HG02763 (cell line): ENCODE measurements around the gene ID1.
A peak's percentile ranks its signal among the peaks of the same experiment; 100 is the strongest.
"Not testable (repeated sequence)": the region's sequence is repeated elsewhere in the genome, so short reads cannot be mapped to it uniquely, and the experiment has no call there.

Experiments used
- ATAC-seq: cut with Tn5 transposase; IDR thresholded peaks from one replicate; pipeline ENCODE4 v1.9.1; 2021; ENCODE audit warnings: mild to moderate bottlenecking, moderate library complexity; ENCODE audit not compliant: unreplicated experiment

The ID1 gene

GRCh38 chr20:31572701-31573554 lies 32.2 kb upstream of the ID1 start:
- ATAC-seq, result peak; percentile 84

DNA sequence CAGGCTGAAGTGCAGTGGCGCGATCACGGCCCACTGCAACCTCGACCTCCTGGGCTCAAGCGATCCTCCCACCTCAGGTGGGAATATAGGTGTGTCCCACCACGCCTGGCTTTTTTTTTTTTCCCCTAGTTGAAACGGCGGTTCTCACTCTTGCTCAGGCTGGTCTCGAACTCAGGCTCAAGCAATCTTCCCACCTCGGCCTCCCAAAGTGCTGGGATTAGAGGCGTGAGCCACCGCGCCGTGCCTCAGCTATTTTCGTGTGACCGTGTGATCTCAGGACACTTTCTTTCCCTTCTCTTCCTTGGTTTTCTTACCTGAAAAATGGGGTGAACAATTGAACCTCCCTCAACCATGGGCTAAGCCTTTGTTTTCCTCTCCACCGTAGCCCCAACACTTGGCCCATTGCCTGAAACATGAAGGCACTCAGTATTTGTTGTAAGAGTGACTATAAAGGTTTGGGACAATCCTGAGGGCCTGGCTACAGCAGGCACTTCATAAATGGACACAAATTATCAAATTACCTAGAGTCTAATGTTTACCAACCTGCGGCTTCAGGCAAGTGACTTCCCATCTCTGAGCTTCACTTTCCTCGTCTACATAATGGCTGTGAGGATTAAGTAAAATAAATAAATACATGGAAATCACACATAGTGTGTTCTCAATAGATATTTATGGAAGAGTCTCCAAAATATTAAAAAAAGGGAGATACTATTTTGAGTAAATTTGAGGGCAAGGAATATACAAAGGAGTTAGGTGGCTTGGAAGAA lies 31.4 kb upstream of the ID1 start:
- no peak for ATAC-seq

DNA sequence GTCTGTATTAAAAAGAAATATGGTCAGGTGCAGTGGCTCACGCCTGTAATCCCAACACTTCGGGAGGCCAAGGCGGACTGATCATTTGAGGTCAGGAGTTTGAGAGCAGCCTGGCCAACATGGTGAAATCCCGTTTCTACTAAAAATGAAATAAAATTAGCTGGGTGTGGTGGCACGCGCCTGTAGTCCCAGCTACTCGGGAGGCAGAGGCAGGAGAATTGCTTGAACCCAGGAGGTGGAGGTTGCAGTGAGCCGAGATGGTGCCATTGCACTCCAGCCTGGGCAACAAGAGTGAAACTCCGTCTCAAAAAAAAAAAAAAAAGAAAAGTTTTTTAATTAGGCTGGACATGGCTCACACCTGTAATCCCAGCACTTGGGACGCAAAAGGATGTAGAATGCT lies 30.1 kb upstream of the ID1 start:
- ATAC-seq, result not testable (repeated sequence)

- ATAC-seq, result no peak
These were observed 28.3 kb upstream of the ID1 start for GRCh38 chr20:31576751-31577150.

- ATAC-seq, result no peak
These were observed 27.9 kb upstream of the ID1 start for GRCh38 chr20:31577194-31577593.

GRCh38 chr20:31578448-31579138 lies 26.5 kb upstream of the ID1 start:
- no peak for ATAC-seq

DNA sequence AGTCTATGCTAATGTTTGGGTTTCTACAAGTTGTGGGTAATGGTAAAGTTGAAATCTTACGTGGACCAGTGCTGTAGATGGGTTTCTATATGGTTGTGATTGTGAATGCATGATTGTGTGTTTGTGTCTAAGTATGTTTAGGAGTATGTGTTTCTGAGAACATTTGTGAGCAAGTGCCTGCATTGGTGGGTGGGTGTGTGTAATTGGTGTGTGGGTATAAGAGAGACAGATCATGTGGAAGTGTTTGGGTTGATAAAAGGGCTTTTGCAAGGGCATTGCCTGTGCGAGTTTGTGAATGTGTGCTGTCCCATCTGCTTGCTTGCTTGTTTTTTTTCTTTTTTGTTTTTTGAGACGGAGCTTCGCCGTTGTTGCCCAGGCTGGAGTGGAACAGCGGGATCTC lies 25.8 kb upstream of the ID1 start:
- ATAC-seq, result no peak

- ATAC-seq, result not testable (repeated sequence)
These were observed 25.0 kb upstream of the ID1 start for GRCh38 chr20:31579941-31580651.

GRCh38 chr20:31580706-31581105 lies 24.4 kb upstream of the ID1 start:
- no peak for ATAC-seq

GRCh38 chr20:31581391-31581790 lies 23.7 kb upstream of the ID1 start:
- ATAC-seq, result no peak

DNA sequence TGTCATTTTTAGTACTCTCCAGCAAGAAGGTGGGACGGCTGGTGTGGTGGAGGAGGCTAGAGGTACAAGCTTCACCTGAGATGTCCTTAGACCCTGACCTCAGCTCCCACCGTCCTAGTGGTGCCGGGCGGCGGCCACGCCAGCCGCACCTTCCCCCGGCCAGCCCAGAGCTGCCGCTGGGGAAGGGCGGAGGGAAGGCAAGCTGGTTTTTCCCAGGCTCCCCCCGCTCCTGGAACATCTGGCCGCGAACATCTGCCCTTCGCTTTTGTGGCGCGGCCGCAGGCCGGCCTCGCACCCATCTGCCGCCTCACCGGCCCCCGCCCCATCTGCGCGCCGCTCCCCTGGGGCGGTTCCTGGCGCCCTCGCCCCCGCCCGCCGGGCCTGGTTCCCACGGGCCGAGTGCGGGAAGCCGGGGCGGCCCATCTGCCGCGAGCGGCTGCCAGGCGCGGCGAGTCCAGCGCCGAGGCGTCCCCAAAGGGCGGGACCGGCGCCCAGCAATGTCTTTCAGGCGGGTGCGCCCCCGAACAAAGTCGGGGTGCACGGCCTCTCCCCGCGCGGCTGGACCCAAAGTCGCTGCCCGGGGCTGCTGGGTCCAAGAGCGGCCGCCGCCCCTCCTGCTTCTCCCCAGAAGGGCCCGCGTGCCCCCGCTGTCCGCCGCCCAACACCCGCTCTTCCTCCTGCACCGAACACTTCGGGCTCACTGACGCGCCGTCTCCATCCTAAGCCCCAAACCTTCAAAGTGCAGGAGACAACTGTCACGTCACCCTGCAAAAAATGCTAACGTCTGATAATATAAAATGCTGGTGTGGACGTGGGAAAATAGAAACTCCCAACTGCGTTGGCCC lies 17.3 kb upstream of the ID1 start:
- no peak for ATAC-seq

GRCh38 chr20:31590717-31591225 lies 14.3 kb upstream of the ID1 start:
- no peak for ATAC-seq

GRCh38 chr20:31593221-31594001 lies 11.7 kb upstream of the ID1 start:
- no peak for ATAC-seq

GRCh38 chr20:31594002-31594557 lies 11.0 kb upstream of the ID1 start:
- ATAC-seq, result no peak

- no peak for ATAC-seq
These were observed 10.3 kb upstream of the ID1 start for GRCh38 chr20:31594558-31595379.

GRCh38 chr20:31595380-31595653 lies 9.8 kb upstream of the ID1 start:
- no peak for ATAC-seq

DNA sequence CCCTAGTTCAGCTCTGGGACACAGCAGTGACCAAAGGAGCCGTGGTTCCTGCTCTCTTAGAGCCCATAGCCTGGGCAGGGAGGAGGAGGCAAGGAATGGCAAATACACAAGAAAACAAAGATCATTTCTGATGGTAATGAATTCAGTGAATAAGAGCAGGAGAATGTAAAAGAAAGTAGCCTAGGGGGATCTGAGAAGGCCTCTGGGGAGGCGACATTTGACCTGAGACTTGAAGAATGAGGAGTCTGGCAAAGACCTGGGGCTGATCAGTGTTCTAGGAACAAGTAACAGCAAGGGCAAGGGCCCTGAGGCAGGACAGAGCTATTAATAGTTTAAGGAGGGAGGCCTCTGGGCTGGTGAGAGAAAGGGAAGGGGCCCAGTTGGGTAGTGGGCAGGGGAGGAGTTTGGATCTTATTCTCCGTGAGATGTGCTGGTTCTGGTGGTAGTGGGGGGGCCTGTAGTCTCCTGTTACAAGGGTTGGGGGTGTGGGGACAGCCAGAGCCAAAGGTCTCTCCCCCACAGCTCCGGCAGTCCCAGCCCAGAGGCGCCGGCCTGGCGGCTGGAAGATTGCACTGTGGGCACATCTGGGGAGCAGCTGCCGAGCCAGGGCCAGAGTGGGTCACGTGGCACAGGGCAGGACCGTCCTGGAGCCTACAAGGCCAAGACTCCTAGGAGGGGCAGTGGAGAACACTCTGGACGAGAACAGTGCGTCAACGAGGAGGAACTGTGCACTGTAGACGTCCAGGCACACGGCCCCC lies 9.3 kb upstream of the ID1 start:
- no peak for ATAC-seq

GRCh38 chr20:31596412-31596715 lies 8.7 kb upstream of the ID1 start:
- not testable (repeated sequence) for ATAC-seq
